Muscle of leg (tissue), 11 donors: ENCODE results near the gene S100A6. TPM values are rescaled to one million over a fixed set of nuclear protein-coding genes. Genes with fewer than 3 reads are reported as not detected.
"Not testable (repeated sequence)": the region's sequence is repeated elsewhere in the genome, so short reads cannot be mapped to it uniquely, and the experiment has no call there.

Experiments
- DNase-seq: peaks from one replicate; pipeline ENCODE4 v3.0.0; 2013
- H3K27ac ChIP-seq: one replicate; pipeline ENCODE4 v1.5.1; 2013; ENCODE audit warnings: mild to moderate bottlenecking, low read length, control low read depth
- H3K27me3 ChIP-seq: one replicate; pipeline ENCODE4 v1.6.1; 2013; ENCODE audit warnings: low read length; ENCODE audit not compliant: control insufficient read depth, insufficient read depth
- H3K36me3 ChIP-seq: one replicate; pipeline ENCODE4 v1.6.1; 2013; ENCODE audit warnings: low read length; ENCODE audit not compliant: control insufficient read depth, insufficient read depth
- H3K4me1 ChIP-seq: one replicate; pipeline ENCODE4 v1.6.1; 2013; ENCODE audit warnings: low read length; ENCODE audit not compliant: control insufficient read depth, insufficient read depth
- H3K4me3 ChIP-seq: one replicate; pipeline ENCODE4 v1.5.1; 2013; ENCODE audit warnings: low read length, control low read depth
- H3K9me3 ChIP-seq: replicated peaks from 2 replicates; pipeline ENCODE4 v1.6.1; 2013; ENCODE audit warnings: low read depth, low read length; ENCODE audit not compliant: control insufficient read depth
- WGBS: methylation state at CpG from one replicate; pipeline ENCODE4 v1.1.5; 2013; ENCODE audit warnings: missing lambda C conversion rate; ENCODE audit not compliant: insufficient coverage; 5-methylcytosine and 5-hydroxymethylcytosine counted together
- polyA plus RNA-seq, 8 donors: library from polyadenylated mRNA; unstranded; fragments of 120-200 nt; gene quantifications; one replicate each; pipeline versions ENCODE4 v1.2.1 to v1.2.3, GENCODE V29; 2013; ENCODE audit warnings: inconsistent platforms in 1 of 8, low replicate concordance in 1 of 8; ENCODE audit not compliant: insufficient read length in 8 of 8, insufficient read depth in 1 of 8
- total RNA-seq: library from RNA; stranded (reverse); fragments of 120-200 nt; gene quantifications from one replicate; pipeline ENCODE4 v1.2.4, GENCODE V29; 2013

S100A6 gene
- total and polyA plus RNA-seq, 9 donors, result 182 to 415 (median 258) TPM

- 50% methylated on average over 1 of the region's 2 CpGs for WGBS
- no peak overlapping the region for H3K27ac ChIP-seq
- peaks cover 42% of the 10 kb centered on the region for H3K4me1 ChIP-seq
Measured at GRCh38 chr1:153532181-153532580, 3.6 kb downstream of the S100A6 start.

DNA sequence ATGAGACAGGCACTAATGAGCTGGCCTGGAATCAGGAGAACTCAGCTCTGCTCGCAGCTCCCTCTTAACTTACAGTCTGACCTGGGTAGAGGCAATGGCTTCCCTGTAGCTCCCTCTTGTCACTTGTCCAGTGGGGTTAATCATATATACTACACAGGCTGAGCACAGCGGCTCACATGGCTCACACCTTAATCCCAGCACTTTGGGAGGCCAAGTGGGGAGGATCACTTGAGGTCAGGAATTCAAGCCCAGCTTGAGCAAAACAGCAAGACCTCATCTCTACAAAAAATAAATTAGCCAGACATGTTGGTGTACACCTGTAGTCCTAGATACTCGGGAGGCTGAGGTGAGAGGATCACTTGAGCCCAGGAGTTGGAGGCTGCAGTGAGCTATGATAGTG lies 4.2 kb downstream of the S100A6 start:
- no peak for DNase-seq
- peaks cover 10% of the 10 kb centered on the region for H3K36me3 ChIP-seq
- no peak overlapping the region for H3K4me3 ChIP-seq
- H3K9me3 ChIP-seq, result no peaks in the 10 kb centered on the region
- H3K4me1 ChIP-seq, result peaks cover 39% of the 10 kb centered on the region
- WGBS, result 60% methylated on average over 1 of the region's 3 CpGs
- H3K27me3 ChIP-seq, result no peaks in the 10 kb centered on the region
- no peak overlapping the region for H3K27ac ChIP-seq

More at GRCh38 chr1:153532181-153532580, 3.6 kb downstream of the S100A6 start:
- Histone ChIP-seq H3K4me3 (no peak overlapping the region), H3K36me3 (peaks cover 10% of the 10 kb centered on the region), H3K9me3 (no peaks in the 10 kb centered on the region), H3K27me3 (no peaks in the 10 kb centered on the region)
- no peak for DNase-seq

DNA sequence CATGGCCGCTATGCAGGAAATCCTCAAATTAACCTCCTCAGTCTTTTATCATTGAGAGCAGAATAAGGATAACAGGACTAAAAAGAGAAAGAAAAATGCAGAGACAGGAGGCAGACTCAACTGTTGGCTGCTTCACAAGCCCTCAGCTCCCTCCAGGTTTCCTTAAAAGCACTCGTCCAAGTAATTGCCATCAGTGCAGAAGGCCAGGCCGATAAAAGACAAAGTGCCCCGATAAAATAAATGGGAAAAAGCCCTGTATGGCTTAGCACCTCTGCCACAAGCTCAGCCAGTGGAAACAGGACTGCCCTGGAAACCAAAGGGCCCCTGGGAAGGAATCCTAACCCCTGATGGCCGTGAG lies 8.1 kb downstream of the S100A6 start:
- Histone ChIP-seq H3K9me3 (no peaks in the 10 kb centered on the region), H3K36me3 (no peaks in the 10 kb centered on the region), H3K27ac (no peak overlapping the region), H3K27me3 (no peaks in the 10 kb centered on the region), H3K4me1 (peaks cover 16% of the 10 kb centered on the region), H3K4me3 (no peak overlapping the region)
- 66% methylated on average over 4 of the region's 5 CpGs for WGBS
- no peak for DNase-seq

GRCh38 chr1:153527023-153527682 lies 8.6 kb downstream of the S100A6 start:
- H3K9me3 ChIP-seq, result no peaks in the 10 kb centered on the region
- WGBS, result 50% methylated on average over 2 of the region's 8 CpGs
- H3K27ac ChIP-seq, result no peak overlapping the region
- no peaks in the 10 kb centered on the region for H3K36me3 ChIP-seq
- H3K27me3 ChIP-seq, result no peaks in the 10 kb centered on the region
- H3K4me1 ChIP-seq, result peaks cover 11% of the 10 kb centered on the region
- H3K4me3 ChIP-seq, result no peak overlapping the region
- DNase-seq, result no peak

DNA sequence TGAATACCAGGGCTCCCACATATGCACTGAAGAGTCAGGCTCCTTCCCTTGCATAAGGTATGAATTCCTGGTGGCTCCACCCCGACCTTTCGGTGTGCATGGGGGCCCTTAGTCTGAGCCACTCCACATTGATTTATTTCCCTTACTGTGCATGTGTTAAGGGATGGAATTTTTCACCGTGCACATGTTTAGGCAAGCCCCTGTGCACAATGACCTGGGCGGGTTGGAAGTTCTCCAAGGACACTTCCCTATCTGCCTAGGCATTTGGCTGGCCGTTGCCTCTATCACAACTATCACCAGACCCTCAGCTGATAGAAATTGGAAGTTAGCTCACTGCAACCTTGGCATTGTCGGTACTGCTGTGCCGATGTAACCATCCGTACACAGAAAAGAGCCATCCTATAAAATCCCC lies 9.7 kb downstream of the S100A6 start:
- Histone ChIP-seq H3K36me3 (no peaks in the 10 kb centered on the region), H3K4me3 (no peak overlapping the region), H3K27ac (no peak overlapping the region), H3K9me3 (no peaks in the 10 kb centered on the region), H3K27me3 (no peaks in the 10 kb centered on the region), H3K4me1 (peaks cover 11% of the 10 kb centered on the region)
- DNase-seq, result no peak
- 92% methylated on average over 3 of the region's 8 CpGs for WGBS

DNA sequence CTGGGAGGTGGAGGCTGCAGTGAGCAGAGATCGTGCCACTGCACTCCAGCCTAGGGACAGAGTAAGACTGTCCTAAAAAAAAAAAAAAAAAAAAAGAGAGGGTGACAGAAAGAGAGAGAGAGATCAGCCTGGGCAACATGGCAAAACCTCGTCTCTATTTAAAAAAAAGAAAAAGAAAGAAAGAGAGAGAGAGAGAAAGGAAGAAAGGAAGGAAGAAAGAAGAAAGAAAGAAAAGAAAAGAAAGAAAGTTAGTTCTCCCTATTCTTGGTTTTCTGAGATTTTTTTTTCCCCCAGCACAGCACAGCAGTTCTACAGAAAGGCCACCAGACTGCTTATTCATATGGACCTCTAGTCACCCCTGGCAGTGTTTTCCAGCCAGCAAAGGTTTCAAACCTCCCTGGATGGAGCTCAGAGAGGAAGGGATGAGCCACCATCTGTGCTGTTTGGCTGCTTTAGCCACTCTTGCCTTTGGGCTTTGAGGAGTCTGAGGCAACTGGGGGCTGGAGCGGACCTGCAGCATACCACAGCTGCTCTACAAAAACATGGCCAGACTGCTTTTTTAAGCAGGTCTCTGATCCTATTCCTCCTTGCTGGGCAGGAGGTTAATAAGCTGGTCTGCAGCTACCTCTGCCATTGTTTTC lies 10.6 kb downstream of the S100A6 start:
- H3K9me3 ChIP-seq, result no peaks in the 10 kb centered on the region
- WGBS, result no CpG with 5 or more reads among the region's 3 CpGs
- H3K27me3 ChIP-seq, result no peaks in the 10 kb centered on the region
- peak; percentile 79 for DNase-seq
- H3K4me1 ChIP-seq, result peaks cover 11% of the 10 kb centered on the region
- H3K4me3 ChIP-seq, result no peak overlapping the region
- no peaks in the 10 kb centered on the region for H3K36me3 ChIP-seq
- H3K27ac ChIP-seq, result no peak overlapping the region

DNA sequence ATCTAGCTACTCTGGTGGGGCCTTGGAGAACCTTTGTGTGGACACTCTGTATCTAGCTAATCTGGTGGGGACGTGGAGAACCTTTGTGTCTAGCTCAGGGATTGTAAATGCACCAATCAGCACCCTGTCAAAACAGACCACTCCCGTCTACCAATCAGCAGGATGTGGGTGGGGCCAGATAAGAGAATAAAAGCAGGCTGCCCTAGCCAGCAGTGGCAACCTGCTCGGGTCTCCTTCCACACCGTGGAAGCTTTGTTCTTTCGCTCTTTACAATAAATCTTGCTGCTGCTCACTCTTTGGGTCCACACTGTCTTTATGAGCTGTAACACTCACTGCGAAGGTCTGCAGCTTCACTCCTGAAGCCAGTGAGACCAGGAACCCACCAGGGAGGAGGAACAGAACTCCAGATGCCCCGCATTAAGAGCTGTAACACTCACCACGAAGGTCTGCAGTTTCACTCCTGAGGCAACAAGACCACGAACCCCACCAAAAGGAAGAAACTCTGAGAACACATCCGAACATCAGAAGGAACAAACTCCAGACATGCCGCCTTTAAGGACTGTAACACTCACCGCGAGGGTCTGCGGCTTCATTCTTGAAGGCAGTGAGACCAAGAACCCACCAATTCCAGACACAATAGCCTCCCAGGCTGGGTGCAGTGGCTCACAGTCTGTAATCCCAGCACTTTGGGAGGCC lies 13.3 kb downstream of the S100A6 start:
- H3K27me3 ChIP-seq, H3K4me3 ChIP-seq, H3K36me3 ChIP-seq, H3K9me3 ChIP-seq, DNase-seq, H3K27ac ChIP-seq: not testable (repeated sequence)
- peaks cover 11% of the 10 kb centered on the region for H3K4me1 ChIP-seq
- WGBS, result 64% methylated on average over 6 of the region's 14 CpGs

GRCh38 chr1:153521808-153522207 lies 14.0 kb downstream of the S100A6 start:
- H3K9me3 ChIP-seq, H3K4me3 ChIP-seq, H3K27ac ChIP-seq, DNase-seq, H3K36me3 ChIP-seq, H3K27me3 ChIP-seq: not testable (repeated sequence)
- 96% methylated on average over 35 of the region's 37 CpGs for WGBS
- H3K4me1 ChIP-seq, result peaks cover 11% of the 10 kb centered on the region

GRCh38 chr1:153520818-153521476 lies 14.8 kb downstream of the S100A6 start:
- no peak overlapping the region for H3K4me3 ChIP-seq
- H3K36me3 ChIP-seq, result no peaks in the 10 kb centered on the region
- no peaks in the 10 kb centered on the region for H3K27me3 ChIP-seq
- no peaks in the 10 kb centered on the region for H3K9me3 ChIP-seq
- DNase-seq, result no peak
- 50% methylated on average over 1 of the region's 4 CpGs for WGBS
- H3K27ac ChIP-seq, result no peak overlapping the region
- H3K4me1 ChIP-seq, result peaks cover 7% of the 10 kb centered on the region

DNA sequence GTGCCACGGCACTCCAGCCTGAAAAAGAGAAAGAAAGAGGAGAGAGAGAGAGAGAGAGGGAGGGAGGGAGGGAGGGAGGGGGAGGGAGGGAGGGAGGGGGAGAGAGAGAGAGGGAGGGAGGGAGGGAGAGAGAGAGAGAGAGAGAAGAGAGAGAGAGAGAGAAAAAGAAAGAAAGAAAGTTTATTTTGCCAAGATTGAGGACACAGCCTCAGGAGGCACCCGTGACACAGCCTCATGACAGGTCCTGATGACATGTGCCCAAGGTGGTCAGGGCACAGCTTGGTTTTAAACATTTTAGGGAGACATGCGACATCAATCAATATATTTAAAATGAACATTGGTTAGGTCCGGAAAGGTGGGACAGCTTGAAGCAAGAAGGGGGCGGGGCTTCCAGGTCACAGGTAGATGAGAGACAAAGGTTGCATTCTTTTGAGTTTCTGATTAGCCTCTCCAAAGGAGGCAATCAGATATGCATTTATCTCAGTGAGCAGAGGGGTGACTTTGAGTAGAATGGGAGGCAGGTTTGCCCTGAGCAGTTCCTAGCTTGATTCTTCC lies 15.6 kb downstream of the S100A6 start:
- H3K27me3 ChIP-seq, H3K36me3 ChIP-seq, H3K9me3 ChIP-seq, H3K4me3 ChIP-seq, H3K27ac ChIP-seq, H3K4me1 ChIP-seq, DNase-seq: not testable (repeated sequence)
- 100% methylated on average over 1 of the region's 5 CpGs for WGBS
